Stimulated activated effector memory CD8-positive, alpha-beta T cell treated with anti-CD3 and anti-CD28 coated beads, Interleukin-12 subunit alpha, Interleukin-12 subunit beta, amount 100 ng/mL, for 72 hours (primary cell): Measurements from ENCODE around the gene SYNGR3.

Source experiments
- ATAC-seq: fragments of 150-1000 bp; cut with Tn5 transposase; 2 replicates; pipeline ENCODE4 v1.10.0; 2021
- DNase-seq, 2 donors: peaks; one replicate each; pipeline ENCODE4 v3.0.0; 2021 to 2022; ENCODE audit warnings: low spot score in 2 of 2
- H3K27ac Mint-ChIP-seq: one replicate; pipeline ENCODE4 v1.8.0; 2022; ENCODE audit warnings: mild to moderate bottlenecking, mixed read lengths
- H3K36me3 Mint-ChIP-seq: one replicate; pipeline ENCODE4 v1.8.0; 2022; ENCODE audit warnings: mild to moderate bottlenecking, mixed read lengths
- H3K4me1 Mint-ChIP-seq: one replicate; pipeline ENCODE4 v1.8.0; 2022; ENCODE audit warnings: mixed read lengths
- H3K4me3 Mint-ChIP-seq: one replicate; pipeline ENCODE4 v1.8.0; 2022; ENCODE audit warnings: mild to moderate bottlenecking, mixed read lengths
- H3K9me3 Mint-ChIP-seq: one replicate; pipeline ENCODE4 v1.8.0; 2022; ENCODE audit warnings: mixed read lengths

SYNGR3 gene

GRCh38 chr16:2042171-2042985, 52.6 kb downstream of the SYNGR3 start:
- DNase-seq (no peak), ATAC-seq (no peak)
- Mint-ChIP-seq H3K4me1 (peaks cover 12% of the 10 kb centered on the region), H3K27ac (peak overlapping the region; percentile 84), H3K4me3 (no peak overlapping the region), H3K36me3 (no peaks in the 10 kb centered on the region), H3K9me3 (no peaks in the 10 kb centered on the region)

- H3K4me1 Mint-ChIP-seq, result peaks cover 12% of the 10 kb centered on the region
- H3K27ac Mint-ChIP-seq, result peak overlapping the region; percentile 84
- H3K4me3 Mint-ChIP-seq, result no peak overlapping the region
- DNase-seq (no peak), ATAC-seq (no peak)
- no peaks in the 10 kb centered on the region for H3K9me3 Mint-ChIP-seq
- no peaks in the 10 kb centered on the region for H3K36me3 Mint-ChIP-seq
Observed at GRCh38 chr16:2042986-2043666, 53.4 kb downstream of the SYNGR3 start.
